HG03354 (cell line): ENCODE measurements around the gene PC.
"Not testable (repeated sequence)": the region's sequence is repeated elsewhere in the genome, so short reads cannot be mapped to it uniquely, and the experiment has no call there.

Source experiments
- ATAC-seq: cut with Tn5 transposase; IDR thresholded peaks from one replicate; pipeline ENCODE4 v1.9.1; 2021; ENCODE audit warnings: mild to moderate bottlenecking; ENCODE audit not compliant: unreplicated experiment, poor library complexity, severe bottlenecking

PC gene

DNA sequence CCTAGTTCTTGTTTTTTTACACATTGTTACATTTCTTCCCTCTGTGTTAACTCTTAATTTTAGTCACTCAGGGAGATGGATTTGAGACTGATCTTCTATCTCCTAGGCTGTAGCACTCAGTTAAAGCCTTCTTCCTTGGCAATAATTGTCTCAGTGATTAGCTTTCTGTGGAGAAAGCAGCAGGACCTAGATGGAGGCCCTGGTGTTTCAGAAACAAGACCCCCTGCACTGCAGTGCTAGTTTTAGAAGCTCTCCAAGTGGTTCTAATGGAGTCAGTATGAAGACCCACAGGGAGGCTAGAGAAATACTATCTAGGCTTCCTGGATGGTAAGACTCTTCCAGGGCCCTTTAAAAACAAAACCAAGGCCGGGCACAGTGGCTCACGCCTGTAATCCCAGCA lies 4.1 kb upstream of the PC start:
- no peak for ATAC-seq

DNA sequence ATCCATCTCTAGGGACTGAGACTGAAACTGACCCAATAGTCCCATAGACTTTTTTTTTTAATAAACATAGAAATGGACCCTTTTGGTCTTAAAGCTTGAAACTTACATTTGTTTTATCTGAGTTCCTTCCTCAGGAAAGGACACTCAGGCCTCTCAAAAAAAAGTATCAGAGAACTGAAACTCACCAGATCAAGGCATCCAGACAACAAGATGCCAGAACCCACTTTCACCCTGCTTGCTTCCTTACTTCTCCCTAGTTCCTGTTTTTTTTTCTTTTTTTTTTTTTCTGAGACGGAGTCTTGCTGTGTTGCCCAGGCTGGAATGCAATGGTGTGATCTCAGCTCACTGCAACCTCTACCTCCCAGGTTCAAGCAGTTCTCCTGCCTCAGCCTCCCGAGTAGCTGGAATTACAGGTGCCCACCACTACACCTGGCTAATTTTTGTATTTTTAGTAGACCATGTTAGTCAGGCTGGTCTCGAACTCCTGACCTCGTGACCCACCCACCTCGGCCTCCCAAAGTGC lies 3.6 kb upstream of the PC start:
- not testable (repeated sequence) for ATAC-seq

DNA sequence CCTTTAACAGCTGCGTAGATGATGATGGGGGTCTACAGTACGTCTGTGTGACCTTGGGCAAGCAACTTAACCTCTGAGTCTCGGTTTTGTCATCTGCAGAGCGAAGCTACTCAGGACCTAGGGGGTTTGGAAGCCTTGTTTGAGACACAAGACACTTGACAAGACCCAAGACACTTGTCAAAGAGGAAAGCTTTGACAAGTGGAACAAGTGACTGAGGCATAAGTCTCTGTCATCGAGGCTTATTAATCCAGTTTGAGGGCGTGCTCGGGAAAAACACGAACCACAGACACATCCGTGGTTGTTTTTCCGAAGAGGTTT lies 732 bp upstream of the PC start:
- ATAC-seq: no peak

DNA sequence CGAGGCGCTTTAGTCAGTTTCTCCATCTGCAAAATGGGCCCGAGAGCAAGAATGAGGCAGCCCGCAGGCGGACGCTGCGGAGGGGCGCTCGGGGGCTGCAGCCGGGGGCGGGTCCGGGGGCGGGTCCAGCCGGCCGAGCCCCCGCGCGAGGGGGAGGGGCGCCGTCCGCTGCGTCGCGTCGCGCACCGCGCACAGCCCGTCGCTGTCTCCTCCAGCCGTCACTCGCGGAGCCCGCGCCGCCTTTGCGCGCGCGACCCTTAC lies 282 bp downstream of the PC start:
- no peak for ATAC-seq

DNA sequence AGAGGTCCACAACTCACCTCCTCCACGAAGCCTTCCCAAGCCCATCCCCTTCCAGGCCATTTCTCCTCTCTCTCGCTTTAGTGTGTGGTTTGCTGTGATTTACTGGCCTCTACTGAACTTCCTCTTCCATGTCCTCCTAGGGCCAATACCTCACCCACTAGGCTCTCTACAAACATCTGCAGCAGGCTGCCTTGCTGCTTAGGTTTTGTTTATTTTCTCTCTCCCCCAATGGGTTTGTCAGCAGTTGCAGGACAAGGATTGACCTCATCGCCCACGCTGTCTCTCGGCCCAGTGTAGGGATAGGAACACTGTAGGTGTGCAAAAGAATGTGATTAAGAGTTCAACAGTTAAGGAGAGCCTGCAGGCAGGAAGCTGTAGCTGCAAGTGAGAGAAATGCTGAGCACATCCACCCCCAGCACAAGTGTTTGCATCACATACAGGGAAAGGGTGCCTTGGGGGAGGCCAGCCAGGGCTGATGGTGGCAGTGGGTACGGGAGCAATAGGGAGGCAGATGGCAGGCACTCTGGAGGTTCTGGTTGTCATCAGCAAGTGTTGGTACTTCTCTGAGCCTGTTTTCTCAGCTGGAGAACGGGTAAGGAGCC lies 1.4 kb downstream of the PC start:
- ATAC-seq: no peak

DNA sequence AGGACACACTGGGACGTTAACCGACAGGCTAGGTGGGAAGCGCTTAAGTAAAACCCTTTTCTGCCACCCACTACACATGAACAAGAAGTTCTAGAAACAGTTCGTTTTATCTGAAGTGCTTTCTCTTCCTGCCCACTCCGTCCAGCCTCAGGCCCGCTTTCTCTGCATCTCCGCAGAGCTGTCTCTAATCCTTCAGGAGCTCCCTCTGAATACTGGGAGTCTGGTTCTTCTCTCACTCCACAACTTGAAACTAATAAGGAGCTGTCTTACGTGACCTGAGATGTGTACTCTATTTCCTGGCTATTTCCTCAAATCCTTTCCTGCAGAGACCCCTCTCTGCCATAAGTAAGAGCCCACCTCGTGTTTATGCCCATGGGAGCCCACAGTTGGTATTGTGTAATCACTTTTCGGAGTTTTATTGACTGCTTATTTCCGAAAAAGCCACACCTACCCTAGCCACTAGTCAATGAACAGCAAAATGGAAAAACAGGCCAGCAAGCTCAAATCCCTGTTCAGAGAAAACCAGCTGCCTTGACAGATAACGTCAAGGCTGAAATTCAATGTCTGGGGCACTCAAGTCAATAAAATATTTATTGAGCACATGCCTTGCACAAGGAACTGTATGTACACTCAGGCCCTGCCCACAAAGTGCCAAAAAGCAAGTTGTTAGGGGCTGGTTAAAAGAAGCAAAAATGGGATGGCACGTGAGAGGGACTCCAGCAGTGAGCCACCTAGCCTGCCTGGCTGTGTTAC lies 4.9 kb downstream of the PC start:
- ATAC-seq: no peak

DNA sequence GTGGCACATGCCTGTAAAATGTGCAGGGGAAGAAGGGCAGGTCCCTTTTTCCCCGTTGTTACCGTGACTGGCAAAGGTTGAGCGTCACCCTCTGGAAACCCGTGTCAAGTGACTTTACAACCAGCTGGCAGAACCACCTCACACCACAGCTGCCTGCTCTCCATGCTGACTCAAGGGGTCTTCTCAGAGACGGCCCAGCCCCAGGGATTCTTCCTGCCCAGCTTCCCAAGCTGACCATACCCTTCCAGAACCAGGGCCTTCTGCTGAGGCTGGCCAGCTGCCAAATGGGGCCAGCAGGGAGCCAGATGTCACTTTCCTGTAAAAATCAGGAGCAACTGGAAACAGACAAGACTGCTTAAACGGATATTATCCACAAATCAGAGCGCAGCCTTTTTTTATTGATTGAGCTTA lies 6.3 kb downstream of the PC start:
- ATAC-seq: no peak

DNA sequence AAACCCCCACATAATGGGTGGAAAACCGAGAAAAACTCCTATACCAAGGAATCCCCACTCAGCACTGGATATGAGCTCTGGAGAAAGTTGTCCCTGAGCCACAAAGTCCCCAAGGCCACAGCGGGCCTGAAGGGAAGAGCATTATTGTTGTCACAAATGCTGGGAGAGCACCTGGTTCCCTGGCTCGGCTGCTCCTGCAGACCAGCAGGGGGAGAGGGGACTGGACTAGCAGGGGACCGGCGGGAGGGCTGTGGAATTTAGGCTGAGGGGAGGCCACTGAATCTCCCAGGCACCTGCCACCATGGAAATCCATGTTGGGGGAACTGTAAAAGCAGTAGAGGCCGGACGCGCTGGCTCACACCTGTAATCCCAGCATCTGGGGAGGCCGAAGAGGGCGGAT lies 7.0 kb downstream of the PC start:
- ATAC-seq: no peak

DNA sequence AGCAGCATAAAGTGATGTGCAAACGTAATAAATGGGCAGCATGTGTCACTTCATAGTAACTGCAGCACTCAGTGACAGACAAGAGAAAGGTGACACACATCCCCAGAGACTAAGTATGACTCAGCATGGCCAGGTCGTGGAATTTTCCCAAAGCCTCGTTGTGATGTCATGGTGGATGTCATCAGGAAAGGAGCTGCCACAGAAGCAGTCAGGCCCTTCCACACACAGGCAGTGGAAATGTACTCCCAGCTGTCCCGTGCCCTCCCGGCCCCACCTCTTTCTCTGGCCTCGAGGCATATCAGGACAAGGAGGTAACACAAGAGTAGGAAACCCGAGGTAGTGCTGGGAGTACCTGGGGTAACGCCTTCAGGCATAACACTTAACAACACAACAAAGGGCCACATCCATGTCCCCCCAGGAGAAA lies 8.1 kb downstream of the PC start:
- no peak for ATAC-seq

DNA sequence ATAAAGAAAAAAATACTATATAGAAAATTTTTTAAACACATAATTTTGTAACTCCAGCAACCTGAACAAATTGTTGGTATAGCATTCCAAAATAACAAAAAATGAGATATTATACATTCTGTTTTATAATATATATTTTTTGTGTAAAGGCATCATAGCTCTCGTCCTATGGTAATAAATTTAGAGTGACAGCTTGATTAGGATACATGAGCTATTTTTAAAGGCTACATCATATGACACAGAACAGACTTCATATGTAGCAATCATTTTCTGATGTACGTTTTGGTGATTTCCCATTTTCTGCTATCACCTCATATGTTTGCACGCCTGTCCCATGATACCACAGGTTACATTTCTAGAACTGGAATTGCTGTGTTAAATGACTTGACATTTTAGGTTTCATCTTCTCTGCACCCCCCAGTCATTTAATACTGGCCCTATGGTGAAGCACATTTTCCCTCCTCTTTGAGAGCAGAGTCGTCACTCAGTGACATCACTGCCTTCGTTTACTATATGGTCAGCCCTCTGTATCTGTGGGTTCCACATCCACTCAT lies 19.5 kb downstream of the PC start:
- no peak for ATAC-seq

DNA sequence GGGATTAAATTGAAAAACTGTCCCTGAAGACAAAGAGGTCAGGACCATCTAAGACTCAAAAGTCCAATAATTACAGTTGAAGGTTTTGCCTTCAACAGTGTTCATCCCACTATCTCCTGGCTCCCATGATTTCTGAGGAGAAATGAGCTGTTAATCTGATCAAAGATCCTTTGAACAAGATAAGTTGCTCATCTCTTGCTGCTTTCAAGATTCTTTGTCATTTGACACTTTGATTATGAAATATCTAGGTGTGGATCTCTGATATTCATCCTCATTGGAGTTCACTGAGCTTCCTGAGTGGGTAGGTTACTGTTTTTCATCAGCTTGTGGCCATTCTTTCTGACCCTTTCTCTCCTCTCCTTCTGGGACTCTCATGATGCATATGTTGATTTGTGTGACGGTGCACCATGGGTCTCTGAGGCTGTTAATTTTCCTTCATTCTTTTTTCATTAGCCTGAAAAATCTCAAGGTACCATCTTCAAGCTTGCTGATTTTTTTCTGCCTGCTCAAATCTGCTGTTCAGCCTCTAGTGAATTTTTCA lies 20.9 kb downstream of the PC start:
- ATAC-seq: no peak

DNA sequence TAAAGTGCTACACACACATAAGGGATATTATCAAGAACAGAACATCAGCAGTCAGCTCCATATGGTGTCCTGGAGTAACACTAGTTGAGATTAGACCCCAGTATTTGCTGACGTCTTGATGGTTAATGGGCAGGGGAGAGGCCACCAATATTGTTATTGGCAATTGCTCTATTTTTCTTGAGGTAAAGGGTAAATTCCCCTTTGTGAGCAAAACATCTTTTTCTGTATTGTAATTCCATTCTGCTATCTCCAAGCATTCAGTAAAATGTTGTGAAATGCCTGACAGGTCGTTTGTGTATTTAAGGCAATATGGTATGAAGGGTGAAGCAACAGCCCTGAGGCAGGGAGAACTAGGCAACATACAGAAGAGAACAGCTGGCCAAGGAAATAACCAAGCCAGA lies 21.9 kb downstream of the PC start:
- no peak for ATAC-seq

DNA sequence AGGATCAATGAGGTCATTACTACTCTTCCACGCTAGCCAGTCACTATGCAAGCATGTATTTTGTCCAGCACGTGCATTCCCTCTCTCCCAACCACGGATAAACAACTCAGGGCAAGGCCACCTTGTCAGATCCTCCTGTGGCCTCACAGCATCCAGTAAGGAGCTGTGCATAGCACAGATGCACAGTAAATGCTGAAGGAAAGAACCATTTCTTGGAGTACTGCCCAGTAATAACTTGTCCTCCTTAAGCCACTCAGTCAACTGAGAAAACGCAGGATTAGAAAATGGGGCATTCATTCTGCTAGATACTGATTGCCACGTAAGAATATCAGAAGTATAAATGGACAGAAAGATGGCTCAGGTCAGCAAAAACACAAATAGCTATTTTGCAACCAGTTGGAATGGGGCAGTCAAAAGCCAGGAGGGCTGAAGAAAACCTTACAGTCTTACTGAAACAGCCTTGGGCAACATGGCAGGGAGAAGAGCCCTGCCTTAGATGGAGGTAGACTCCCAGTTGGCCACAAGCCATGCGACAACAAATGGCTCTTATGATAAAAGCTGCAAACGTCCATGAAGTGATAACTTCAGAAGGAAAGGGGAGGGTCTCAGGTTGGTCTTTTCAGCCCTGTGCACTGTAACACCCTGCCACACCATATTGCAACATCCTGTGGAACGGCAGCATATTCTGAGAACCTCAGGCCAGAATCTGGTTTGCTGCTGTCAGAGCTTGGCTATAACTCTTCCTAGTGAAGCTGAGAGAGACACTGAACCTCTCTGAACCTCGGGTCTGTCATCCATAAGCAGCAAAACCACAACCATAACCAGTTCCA lies 23.0 kb downstream of the PC start:
- ATAC-seq: no peak

DNA sequence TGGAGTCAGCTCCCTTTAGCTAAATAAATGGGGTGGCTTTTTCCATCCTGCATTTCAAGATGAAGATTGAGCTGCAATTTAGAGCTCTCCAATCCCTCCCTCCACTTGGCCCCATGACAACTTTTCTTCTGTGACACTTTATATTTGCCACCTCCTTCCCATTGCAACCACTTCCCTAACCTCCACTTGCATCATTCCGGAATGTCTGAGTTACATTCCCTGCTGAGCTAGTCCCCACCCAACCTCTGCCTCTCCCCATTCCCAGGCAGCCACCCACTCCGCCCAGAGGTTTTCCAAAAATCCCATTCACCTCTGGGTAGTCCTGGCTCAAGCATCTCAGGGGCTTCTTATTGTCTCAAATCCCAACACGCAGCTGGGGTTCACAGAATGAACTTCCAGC lies 24.7 kb downstream of the PC start:
- ATAC-seq: no peak

DNA sequence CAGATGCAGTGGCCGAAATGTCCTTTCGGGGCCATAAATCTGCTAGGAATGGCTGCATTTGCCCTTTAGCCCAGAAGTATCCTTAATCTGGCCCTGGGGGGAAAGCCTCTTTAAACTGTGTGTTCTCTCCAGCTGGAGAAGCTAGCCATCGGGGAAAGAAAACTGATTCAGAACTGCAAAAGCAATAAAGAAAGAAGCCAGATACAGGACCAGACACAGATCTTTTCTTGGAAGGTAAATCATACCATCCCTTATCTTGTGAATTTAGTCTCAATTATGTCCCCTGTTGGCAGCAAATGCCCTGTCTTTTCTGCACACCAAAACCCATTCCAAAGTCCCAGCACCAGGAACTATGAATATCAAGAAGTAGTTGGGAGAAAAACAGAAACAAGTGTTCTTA lies 25.6 kb downstream of the PC start:
- no peak for ATAC-seq

DNA sequence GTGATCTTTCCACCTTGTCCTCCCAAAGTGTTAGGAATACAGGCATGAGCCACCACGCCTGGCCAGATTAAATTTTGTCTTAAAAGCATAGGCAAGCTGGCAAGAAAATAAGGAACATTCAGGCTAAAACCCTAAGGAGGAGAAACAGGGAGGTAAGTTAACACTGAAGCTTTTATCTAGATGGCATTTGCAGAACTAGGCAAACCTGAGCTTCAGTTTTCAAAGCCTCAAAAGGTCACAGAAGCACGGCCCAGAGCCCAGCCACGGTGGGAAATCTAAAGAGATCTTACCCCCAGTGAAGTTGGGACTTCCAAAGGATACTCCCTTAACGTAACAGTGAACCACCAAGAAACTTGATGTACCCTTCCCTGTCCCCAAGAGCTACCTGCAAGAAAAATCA lies 28.4 kb downstream of the PC start:
- no peak for ATAC-seq

DNA sequence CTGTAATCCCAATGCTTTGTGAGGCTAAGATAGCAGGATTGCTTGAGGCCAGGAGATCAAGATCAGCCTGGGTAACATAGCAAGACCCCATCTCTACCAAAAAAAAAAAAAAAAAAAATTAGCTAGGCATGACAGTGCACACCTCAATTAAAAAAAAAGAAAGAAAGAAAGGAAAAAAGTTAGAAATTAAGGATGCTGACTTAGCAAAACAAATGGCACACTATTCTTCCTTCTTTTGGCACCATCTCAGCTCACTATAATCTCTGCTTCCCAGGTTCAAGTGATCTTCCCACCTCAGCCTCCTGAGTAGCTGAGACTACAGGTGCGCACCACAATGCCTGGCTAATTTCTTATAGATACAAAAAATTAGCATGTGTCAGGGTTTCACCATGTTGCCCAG lies 33.9 kb downstream of the PC start:
- no peak for ATAC-seq

DNA sequence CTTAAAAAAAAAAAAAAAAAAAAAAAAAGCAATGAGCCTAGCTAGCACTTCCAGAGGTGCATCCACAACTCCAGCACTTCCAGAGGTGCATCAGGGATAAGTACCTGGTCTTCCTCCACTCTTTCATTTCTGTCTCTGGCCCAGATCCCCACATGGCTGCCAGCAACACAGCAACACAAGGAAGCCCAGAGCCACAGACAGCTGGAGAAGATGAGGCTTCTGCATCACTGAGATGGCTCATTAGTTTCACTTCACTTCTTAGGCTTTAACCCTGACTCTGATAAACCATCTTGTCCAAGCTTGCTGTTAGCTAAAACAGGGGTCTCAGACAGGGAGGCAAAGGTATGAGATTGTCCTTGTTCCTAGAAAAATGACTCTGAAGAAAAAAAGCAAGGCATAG lies 35.6 kb downstream of the PC start:
- ATAC-seq: no peak

DNA sequence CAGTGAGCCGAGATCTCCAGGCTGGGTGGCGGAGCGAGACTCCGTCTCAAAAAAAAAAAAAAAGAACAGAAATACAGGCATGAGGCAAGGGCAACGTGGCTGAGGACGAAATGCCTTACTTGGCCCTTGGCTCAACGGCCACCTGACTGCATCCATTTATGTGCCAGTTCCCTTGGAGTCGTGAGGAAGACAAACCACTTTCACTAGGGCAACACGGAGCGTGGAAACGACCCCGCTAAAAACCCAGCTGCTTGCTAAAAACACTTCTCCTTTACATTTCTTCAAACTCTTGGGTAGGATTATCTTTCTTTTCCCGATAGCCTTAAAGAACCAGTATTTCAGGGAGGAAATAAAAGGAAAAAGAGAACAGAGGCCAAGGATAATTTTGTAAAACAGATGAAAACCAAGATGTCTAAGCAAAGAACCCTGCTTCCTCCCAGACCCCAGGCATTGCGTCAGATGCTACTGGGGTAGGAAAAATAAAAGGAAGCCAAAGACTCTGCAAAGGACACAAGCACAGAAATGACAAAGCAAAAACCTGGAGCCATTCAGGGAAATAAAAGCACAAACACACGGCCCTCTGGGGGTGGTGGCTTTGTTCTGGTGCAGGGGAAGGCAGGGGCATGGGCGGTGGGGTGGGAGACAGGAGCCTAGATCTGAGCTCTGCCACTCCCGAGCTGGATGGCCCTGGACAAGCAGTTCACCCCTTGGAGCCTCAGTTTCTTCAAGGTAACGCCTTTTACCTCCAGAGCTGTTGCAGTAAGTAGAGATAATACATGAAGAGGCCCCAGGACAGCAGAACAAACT lies 37.0 kb downstream of the PC start:
- ATAC-seq: no peak

DNA sequence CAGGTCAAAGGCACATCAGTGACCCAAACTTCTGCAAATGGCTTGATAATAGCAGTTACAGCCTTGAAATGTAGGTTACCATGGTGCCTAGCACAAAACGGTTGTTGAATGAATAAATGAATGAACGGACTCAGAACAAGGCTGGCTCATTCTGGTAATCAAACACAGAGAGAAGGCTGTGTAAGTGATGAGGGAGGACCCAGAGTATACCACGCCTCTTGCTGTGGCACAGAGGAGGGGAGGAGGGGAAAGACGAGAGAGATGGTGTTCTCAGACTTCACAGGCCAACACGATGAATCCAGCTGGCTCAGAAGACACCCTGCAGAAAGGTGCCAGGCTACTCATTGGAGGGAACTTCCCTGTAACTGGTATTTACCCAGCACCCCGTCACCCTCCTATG lies 38.3 kb downstream of the PC start:
- ATAC-seq: no peak
